A549 (cell line): ENCODE measurements around the gene TGFBR3. TPM values are rescaled to one million over a fixed set of nuclear protein-coding genes. Genes with fewer than 3 reads are reported as not detected.
A peak's percentile ranks its signal among the peaks of the same experiment; 100 is the strongest.

Experiments
- ATAC-seq, 2 experiments: fragments of 200-7000 bp in 1 of 2; fragments of >200 bp in 1 of 2; cut with Nextera tagmentation in 1 of 2; cut with Tn5 transposase in 1 of 2; 3 replicates each; pipeline versions ENCODE4 v1.8.0 to v1.9.1; 2018 to 2020; ENCODE audit warnings: mild to moderate bottlenecking in 1 of 2, moderate library complexity in 1 of 2
- CTCF ChIA-PET: fragments of 300-600 bp; sonication (Branson Sonifier 250); formaldehyde crosslinking; extraction: SDS; loops from one replicate; lab custom pipeline; 2021; ENCODE audit warnings: antibody characterized with exemption, inconsistent platforms; lab: Yijun Ruan, JAX
- POLR2A ChIA-PET: fragments of 350-600 bp; formaldehyde crosslinking; extraction: SDS; loops from one replicate; lab custom pipeline; 2021; ENCODE audit warnings: antibody characterized with exemption, inconsistent platforms; lab: Yijun Ruan, JAX
- DNase-seq, 2 experiments: peaks; one replicate each; pipeline versions ENCODE4 v3.0.0 to v3.0.0-alpha.2; 2011 to 2016; ENCODE audit warnings: low read depth in 1 of 2, low spot score in 1 of 2
- FAIRE-seq: peaks from 2 replicates; lab custom pipeline; 2011; peaks lifted over from hg19 to GRCh38; lab: Jason Lieb, UNC
- H3K27ac ChIP-seq, 2 experiments: fragments of >200 bp; sonication (Bioruptor Twin); formaldehyde crosslinking; 3 replicates each; pipeline ENCODE4 v1.5.1; 2016 to 2017
- H3K4me1 ChIP-seq: fragments of >200 bp; sonication (Bioruptor Twin); formaldehyde crosslinking; 3 replicates; pipeline ENCODE4 v1.6.1; 2016
- H3K4me2 ChIP-seq: fragments of >200 bp; sonication (Bioruptor Twin); formaldehyde crosslinking; 3 replicates; pipeline ENCODE4 v1.6.1; 2016
- H3K4me3 ChIP-seq: fragments of >200 bp; sonication (Bioruptor Twin); formaldehyde crosslinking; 3 replicates; pipeline ENCODE4 v1.5.1; 2016
- H3K9me3 ChIP-seq: fragments of >200 bp; sonication (Bioruptor Twin); formaldehyde crosslinking; 3 replicates; pipeline ENCODE4 v1.6.1; 2016
- CHD2 ChIP-seq: fragments of 150-350 bp; IDR thresholded peaks from 2 replicates; pipeline ENCODE4 v1.6.1; 2014; ENCODE audit warnings: low read length; ENCODE audit not compliant: partially characterized antibody
- CHD4 ChIP-seq: fragments of 200-600 bp; sonication (generic); IDR thresholded peaks from 2 replicates; pipeline ENCODE4 v1.6.1; 2016; ENCODE audit warnings: antibody characterized with exemption, mild to moderate bottlenecking, borderline replicate concordance
- CTCF ChIP-seq: fragments of >200 bp; sonication (Bioruptor Twin); formaldehyde crosslinking; IDR thresholded peaks from 3 replicates; pipeline ENCODE4 v1.5.1; 2016
- EP300 ChIP-seq, 2 experiments: fragments of >200 bp; sonication (Bioruptor Twin); formaldehyde crosslinking; IDR thresholded peaks; 2 replicates in 1 of 2; 3 replicates in 1 of 2; pipeline ENCODE4 v1.6.1; 2016 to 2017
- ESRRA ChIP-seq: fragments of 150-350 bp; IDR thresholded peaks from 2 replicates; pipeline ENCODE4 v1.6.1; 2014; ENCODE audit warnings: mild to moderate bottlenecking, low read length, borderline replicate concordance
- FOSL2 ChIP-seq, 2 experiments: fragments of 450-650 bp in 1 of 2; fragments of >200 bp in 1 of 2; sonication (Bioruptor Twin) in 1 of 2; formaldehyde crosslinking; IDR thresholded peaks; 2 replicates each; pipeline versions ENCODE4 v1.5.0 to v1.6.1; 2016 to 2020; ENCODE audit warnings: mild to moderate bottlenecking in 1 of 2, moderate library complexity in 1 of 2
- FOXS1 ChIP-seq: fragments of 250-450 bp; sonication (Bioruptor Pico); IDR thresholded peaks from 2 replicates; pipeline ENCODE4 v1.5.0; 2020; ENCODE audit warnings: mild to moderate bottlenecking, moderate library complexity
- GATA3 ChIP-seq: IDR thresholded peaks from 2 replicates; pipeline ENCODE4 v1.6.1; 2012; ENCODE audit warnings: borderline replicate concordance
- HDAC2 ChIP-seq: fragments of 200-600 bp; sonication (generic); IDR thresholded peaks from 2 replicates; pipeline ENCODE4 v1.6.1; 2016
- HEYL ChIP-seq: fragments of 250-450 bp; sonication (Bioruptor Pico); IDR thresholded peaks from 2 replicates; pipeline ENCODE4 v1.8.0; 2021; ENCODE audit warnings: mild to moderate bottlenecking, moderate library complexity
- KDM5A ChIP-seq: fragments of 200-600 bp; sonication (generic); IDR thresholded peaks from 2 replicates; pipeline ENCODE4 v1.6.1; 2016; ENCODE audit warnings: antibody characterized with exemption, mild to moderate bottlenecking
- NFE2L2 ChIP-seq: fragments of 150-350 bp; conservative IDR thresholded peaks from 2 replicates; pipeline ENCODE4 v1.6.1; 2014; ENCODE audit warnings: low read length
- PBX3 ChIP-seq: IDR thresholded peaks from 2 replicates; pipeline ENCODE4 v1.6.1; 2012
- RAD21 ChIP-seq, 2 experiments: fragments of >200 bp in 1 of 2; sonication (Bioruptor Twin) in 1 of 2; formaldehyde crosslinking in 1 of 2; IDR thresholded peaks in 1 of 2; conservative IDR thresholded peaks in 1 of 2; 2 replicates in 1 of 2; 3 replicates in 1 of 2; pipeline ENCODE4 v1.6.1; 2012 to 2018; ENCODE audit warnings: inconsistent platforms in 1 of 2
- RFX5 ChIP-seq: fragments of 450-650 bp; IDR thresholded peaks from 2 replicates; pipeline ENCODE4 v1.7.1; 2014; ENCODE audit warnings: antibody characterized with exemption, mild to moderate bottlenecking, moderate library complexity
- TP53 ChIP-seq: fragments of 250-450 bp; sonication (Bioruptor Pico); IDR thresholded peaks from 2 replicates; pipeline ENCODE4 v1.5.0; 2021; ENCODE audit warnings: mild to moderate bottlenecking, moderate library complexity
- ZSCAN20 ChIP-seq: fragments of 250-450 bp; sonication (Bioruptor Pico); IDR thresholded peaks from 2 replicates; pipeline ENCODE4 v1.8.0; 2022; ENCODE audit warnings: mild to moderate bottlenecking, moderate library complexity
- WGBS: methylation state at CpG from one replicate; pipeline ENCODE4 v1.1.6; 2017; ENCODE audit errors: missing lambda C conversion rate; 5-methylcytosine and 5-hydroxymethylcytosine counted together
- polyA plus RNA-seq, 4 experiments: library from polyadenylated mRNA; depleted of rRNA in 3 of 4; stranded (reverse); fragments of >200 nt; fragmentation: RNase III in 1 of 4; extraction: RNeasy Plus Mini Kit Qiagen cat#74134 plus additional on column Dnase treatment in 1 of 4; gene quantifications; 2 replicates in 3 of 4; 3 replicates in 1 of 4; pipeline ENCODE4 v1.2.3, GENCODE V29; 2011 to 2017

Gene TGFBR3
- polyA plus RNA-seq, 2 of the 4 experiments (the other 2 are of a cell fraction), result 5.0 to 8.9 TPM

- ChIA-PET CTCF (interaction anchor here (0.5 to 1.3 kb wide), 3 partner anchors 18 to 254 kb away, joined by 3 to 4 read pairs (median 3); no protein-coding TSS in a partner anchor), POLR2A (no interaction called here)
- ATAC-seq (no peak), FAIRE-seq (no peak), DNase-seq (peak in 1 of 2 experiments; percentile 23)
- H3K9me3 ChIP-seq, result no peaks in the 10 kb centered on the region
- TF ChIP-seq CTCF (no peak), TP53 (CRISPR knock-in tag) (no peak), EP300 (IDR thresholded peaks at IDR 0.05) (no peak), RFX5 (no peak), NFE2L2 (no peak), CHD2 (no peak)
- 82% methylated on average over 4 of the region's 4 CpGs for WGBS
- H3K4me2 ChIP-seq, result no peak overlapping the region
- no peak overlapping the region for H3K4me3 ChIP-seq
- no peak overlapping the region for H3K27ac ChIP-seq
- peaks cover 7% of the 10 kb centered on the region; the same call in 2 of the 3 replicates for H3K4me1 ChIP-seq
Measured at GRCh38 chr1:91765293-91765692, 120.7 kb downstream of the TGFBR3 start.

- CTCF ChIA-PET, result interaction anchor here (0.5 to 1.3 kb wide), 4 partner anchors 8 to 179 kb away, joined by 3 to 4 read pairs (median 3); no protein-coding TSS in a partner anchor
- H3K9me3 ChIP-seq, result no peaks in the 10 kb centered on the region
- WGBS, result 88% methylated on average over 12 of the region's 12 CpGs
- TF ChIP-seq PBX3 (no peak), RAD21 (conservative IDR thresholded peaks at IDR 0.05 in 1 of 2, IDR thresholded peaks at IDR 0.05 in 1 of 2) (no peak), ZSCAN20 (CRISPR knock-in tag) (no peak), FOXS1 (CRISPR knock-in tag) (no peak), FOSL2 (IDR thresholded peaks at IDR 0.05) (no peak), FOSL2 (CRISPR knock-in tag; IDR thresholded peaks at IDR 0.05) (no peak), KDM5A (no peak)
- H3K4me3 ChIP-seq, result no peak overlapping the region
- H3K4me2 ChIP-seq, result no peak overlapping the region
- FAIRE-seq (no peak), DNase-seq (no peak), ATAC-seq (no peak)
- POLR2A ChIA-PET, result no interaction called here
- H3K27ac ChIP-seq, result 0 out of 6 replicates have a peak overlapping the region, but pooled peaks of 1 of the 2 experiments have one; percentile 7
- peaks cover 9% of the 10 kb centered on the region; the same call in 2 of the 3 replicates for H3K4me1 ChIP-seq
Measured at GRCh38 chr1:91764471-91765115, 121.4 kb downstream of the TGFBR3 start.

- no peak for FAIRE-seq
- Histone ChIP-seq H3K4me2 (no peak overlapping the region), H3K4me1 (peaks cover 9% of the 10 kb centered on the region; the same call in 2 of the 3 replicates), H3K27ac (no peak overlapping the region), H3K9me3 (no peaks in the 10 kb centered on the region), H3K4me3 (no peak overlapping the region)
- DNase-seq, result no peak
- 89% methylated on average over 4 of the region's 4 CpGs for WGBS
- no peak for ATAC-seq
- CTCF ChIA-PET, result no interaction called here
- POLR2A ChIA-PET, result no interaction called here
- TF ChIP-seq ESRRA, result no peak
- TF ChIP-seq HDAC2, result no peak
- TF ChIP-seq GATA3, result no peak
- no peak for TF ChIP-seq HEYL
- no peak for TF ChIP-seq CHD4
Measured at GRCh38 chr1:91763252-91763651, 122.7 kb downstream of the TGFBR3 start.
